MCF 10A (cell line): Measurements from ENCODE around the gene SH3GL3. TPM values are rescaled to one million over a fixed set of nuclear protein-coding genes. Genes with fewer than 3 reads are reported as not detected.

ENCODE experiments used
- BruUV-seq: library from RNA; stranded (reverse); fragments of 400-500 nt; replicated peaks from 2 replicates; lab custom pipeline; 2021; lab: Mats Ljungman, UMichigan
- CTCF ChIA-PET: fragments of 300-600 bp; sonication (Branson Sonifier 250); formaldehyde crosslinking; extraction: SDS; loops from one replicate; lab custom pipeline; 2021; ENCODE audit warnings: antibody characterized with exemption, inconsistent platforms; lab: Yijun Ruan, JAX
- POLR2A ChIA-PET: fragments of 300-600, 350-650 bp; sonication (Branson Sonifier 250); formaldehyde crosslinking; extraction: SDS; loops from one replicate; lab custom pipeline; 2020; ENCODE audit warnings: antibody characterized with exemption, inconsistent platforms; lab: Yijun Ruan, JAX
- DNase-seq: peaks from one replicate; pipeline ENCODE4 v3.0.0-alpha.2; 2018; ENCODE audit not compliant: unreplicated experiment
- H3K27ac Mint-ChIP-seq: one replicate; pipeline ENCODE4 v1.8.0; 2022; ENCODE audit warnings: mild to moderate bottlenecking, low read depth, mixed read lengths; ENCODE audit not compliant: unreplicated experiment
- H3K27me3 Mint-ChIP-seq: one replicate; pipeline ENCODE4 v1.8.0; 2022; ENCODE audit warnings: mixed read lengths; ENCODE audit not compliant: insufficient read depth, unreplicated experiment
- H3K36me3 Mint-ChIP-seq: one replicate; pipeline ENCODE4 v1.8.0; 2022; ENCODE audit warnings: mild to moderate bottlenecking, moderate library complexity, mixed read lengths; ENCODE audit not compliant: insufficient read depth, unreplicated experiment
- H3K4me1 Mint-ChIP-seq: one replicate; pipeline ENCODE4 v1.8.0; 2022; ENCODE audit warnings: mixed read lengths; ENCODE audit not compliant: insufficient read depth, unreplicated experiment
- H3K4me3 Mint-ChIP-seq: one replicate; pipeline ENCODE4 v1.8.0; 2022; ENCODE audit warnings: mild to moderate bottlenecking, moderate library complexity, mixed read lengths; ENCODE audit not compliant: unreplicated experiment
- H3K9me3 Mint-ChIP-seq: one replicate; pipeline ENCODE4 v1.8.0; 2022; ENCODE audit warnings: mixed read lengths; ENCODE audit not compliant: unreplicated experiment
- CTCF ChIP-seq: fragments of 200-600 bp; IDR thresholded peaks from one replicate; pipeline ENCODE4 v1.8.0; 2022; ENCODE audit warnings: antibody characterized with exemption, mild to moderate bottlenecking; ENCODE audit not compliant: unreplicated experiment
- intact Hi-C: fragments of 100-400 bp; cut with micrococcal nuclease; formaldehyde crosslinking; loops from 2 replicates; pipeline ENCODE4 v1.14.1; 2022
- total RNA-seq: library from RNA; stranded (reverse); gene quantifications from 2 replicates; pipeline ENCODE4 v1.2.3, GENCODE V29; 2022

SH3GL3 gene
- total RNA-seq, 1 experiment from 2014 or later, result 0.19 TPM

- ChIA-PET CTCF (interaction anchor here (1.3 kb wide), 1 partner anchor 382 kb away, joined by 3 read pairs; no protein-coding TSS in a partner anchor), POLR2A (no interaction called here)
- intact Hi-C loops, result loop anchor here (2.0 to 5.0 kb wide), 2 partner anchors 94 to 380 kb away; no protein-coding TSS in a partner anchor
- no peak for DNase-seq
- BruUV-seq, result no TSS peak
- Mint-ChIP-seq H3K4me1 (no peaks in the 10 kb centered on the region), H3K27me3 (no peaks in the 10 kb centered on the region), H3K27ac (no peak overlapping the region), H3K9me3 (no peaks in the 10 kb centered on the region), H3K4me3 (no peak overlapping the region), H3K36me3 (no peaks in the 10 kb centered on the region)
- no peak for TF ChIP-seq CTCF
These were observed 205.6 kb downstream of the SH3GL3 start for GRCh38 chr15:83652626-83653204.

- H3K4me3 Mint-ChIP-seq, result peak overlapping the region; percentile 50
- H3K27me3 Mint-ChIP-seq, result no peaks in the 10 kb centered on the region
These were observed 206.1 kb downstream of the SH3GL3 start for GRCh38 chr15:83653288-83653638.

GRCh38 chr15:83653639-83654378, 206.7 kb downstream of the SH3GL3 start, which contains the start of gene ADAMTSL3:
ADAMTSL3 (plus strand) TSS chr15:83654123; CDS start chr15:83655762, 1,639 bp downstream.
- peak; percentile 71 for DNase-seq
- Mint-ChIP-seq H3K4me3 (peak within 1 kb of the TSS; percentile 50), H3K36me3 (no peaks in the 10 kb centered on the region), H3K27ac (no peak within 1 kb of the TSS), H3K4me1 (no peaks in the 10 kb centered on the region), H3K9me3 (no peaks in the 10 kb centered on the region), H3K27me3 (no peaks in the 10 kb centered on the region)
- TF ChIP-seq CTCF, result no peak
- intact Hi-C loops, result loop anchor here (2.0 to 5.0 kb wide), 2 partner anchors 93 to 378 kb away; no protein-coding TSS in a partner anchor
- ChIA-PET POLR2A (no interaction called here), CTCF (interaction anchor here (0.6 to 1.0 kb wide), 3 partner anchors 9 to 385 kb away, joined by 3 read pairs; no protein-coding TSS in a partner anchor)
- BruUV-seq, result no TSS peak

More at GRCh38 chr15:83653288-83653638, 206.1 kb downstream of the SH3GL3 start:
- no peak for DNase-seq
- no peaks in the 10 kb centered on the region for H3K4me1 Mint-ChIP-seq
- ChIA-PET POLR2A (no interaction called here), CTCF (interaction anchor here (0.6 to 1.3 kb wide), 3 partner anchors 122 to 386 kb away, joined by 3 read pairs; no protein-coding TSS in a partner anchor)
- H3K27ac Mint-ChIP-seq, result no peak overlapping the region
- BruUV-seq, result no TSS peak
- H3K9me3 Mint-ChIP-seq, result no peaks in the 10 kb centered on the region
- intact Hi-C loops, result loop anchor here (2.0 to 5.0 kb wide), 2 partner anchors 94 to 379 kb away; no protein-coding TSS in a partner anchor
- no peaks in the 10 kb centered on the region for H3K36me3 Mint-ChIP-seq
- TF ChIP-seq CTCF, result no peak
